Nephron (organoid): ENCODE results near the gene DIDO1.

Experiments
- H3K27ac Mint-ChIP-seq, 3 experiments: 2 replicates each; pipeline ENCODE4 v1.8.0; 2020; ENCODE audit warnings: mixed read lengths in 3 of 3, mild to moderate bottlenecking in 2 of 3, moderate library complexity in 1 of 3
- H3K27me3 Mint-ChIP-seq: 2 replicates; pipeline ENCODE4 v1.8.0; 2021; ENCODE audit warnings: low read depth, mild to moderate bottlenecking, moderate library complexity, mixed read lengths
- H3K36me3 Mint-ChIP-seq: 2 replicates; pipeline ENCODE4 v1.8.0; 2020; ENCODE audit warnings: low read depth, mixed read lengths
- H3K4me1 Mint-ChIP-seq: 2 replicates; pipeline ENCODE4 v1.8.0; 2020; ENCODE audit warnings: mixed read lengths
- H3K4me3 Mint-ChIP-seq, 3 experiments: 2 replicates each; pipeline ENCODE4 v1.8.0; 2020; ENCODE audit warnings: mild to moderate bottlenecking in 3 of 3, mixed read lengths in 3 of 3, moderate library complexity in 2 of 3
- H3K9me3 Mint-ChIP-seq: 2 replicates; pipeline ENCODE4 v1.8.0; 2020; ENCODE audit warnings: mixed read lengths
- CTCF ChIP-seq, 3 experiments: fragments of 200-600 bp; sonication (generic); IDR thresholded peaks; one replicate each; pipeline ENCODE4 v1.5.0; 2021; ENCODE audit warnings: antibody characterized with exemption in 3 of 3; ENCODE audit not compliant: unreplicated experiment in 3 of 3

Gene DIDO1

GRCh38 chr20:62879275-62880146 lies 46.8 kb downstream of the DIDO1 start:
- Mint-ChIP-seq H3K9me3 (no peaks in the 10 kb centered on the region), H3K27ac (no peak overlapping the region), H3K4me3 (no peak overlapping the region), H3K4me1 (peaks cover 26% of the 10 kb centered on the region), H3K36me3 (peaks cover 19% of the 10 kb centered on the region), H3K27me3 (peaks cover 4% of the 10 kb centered on the region)
- no peak for TF ChIP-seq CTCF (IDR thresholded peaks at IDR 0.05; ENCODE audit: unreplicated experiment in 3 of 3)

DNA sequence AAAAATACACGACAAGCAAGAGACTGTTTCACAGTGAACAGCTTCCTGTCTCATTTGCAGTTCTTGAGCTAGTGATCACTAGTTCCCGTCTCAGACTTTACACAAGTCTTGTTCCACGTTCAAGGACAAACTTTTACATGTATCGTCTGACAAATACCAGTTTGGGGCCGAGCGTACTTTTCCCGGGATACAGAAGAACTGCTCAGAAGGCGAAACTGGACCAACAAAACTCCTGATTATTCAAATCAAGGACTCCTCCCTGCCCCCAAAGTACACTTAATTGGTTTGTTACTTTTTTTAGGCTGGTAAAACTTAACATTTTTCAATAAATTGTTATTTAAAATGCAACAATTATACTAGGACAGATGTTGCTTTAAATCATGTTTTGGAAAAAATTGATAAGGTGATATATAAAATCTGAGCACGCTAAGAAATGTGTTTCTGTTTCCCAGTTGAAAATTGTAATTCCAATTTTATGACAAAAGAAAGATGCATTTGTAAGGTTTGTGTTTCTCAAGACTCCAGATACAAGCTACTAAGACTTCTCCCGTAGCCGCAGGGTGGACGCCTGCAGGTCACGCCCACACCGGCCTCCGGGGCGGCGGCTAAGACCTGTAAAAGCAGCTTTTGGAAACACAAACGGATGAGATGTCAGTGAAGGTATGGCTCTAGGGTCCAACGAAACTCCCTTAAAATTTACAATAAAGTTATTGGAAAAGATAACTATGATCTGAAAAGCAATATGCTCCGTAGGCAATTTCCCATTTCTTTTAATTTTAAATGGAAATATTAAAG lies 47.9 kb downstream of the DIDO1 start:
- H3K9me3 Mint-ChIP-seq, result no peaks in the 10 kb centered on the region
- H3K4me3 Mint-ChIP-seq, result no peak overlapping the region
- H3K27me3 Mint-ChIP-seq, result peaks cover 4% of the 10 kb centered on the region
- H3K27ac Mint-ChIP-seq, result no peak overlapping the region
- no peak for TF ChIP-seq CTCF (IDR thresholded peaks at IDR 0.05; ENCODE audit: unreplicated experiment in 3 of 3)
- H3K4me1 Mint-ChIP-seq, result peaks cover 35% of the 10 kb centered on the region
- H3K36me3 Mint-ChIP-seq, result peaks cover 15% of the 10 kb centered on the region

DNA sequence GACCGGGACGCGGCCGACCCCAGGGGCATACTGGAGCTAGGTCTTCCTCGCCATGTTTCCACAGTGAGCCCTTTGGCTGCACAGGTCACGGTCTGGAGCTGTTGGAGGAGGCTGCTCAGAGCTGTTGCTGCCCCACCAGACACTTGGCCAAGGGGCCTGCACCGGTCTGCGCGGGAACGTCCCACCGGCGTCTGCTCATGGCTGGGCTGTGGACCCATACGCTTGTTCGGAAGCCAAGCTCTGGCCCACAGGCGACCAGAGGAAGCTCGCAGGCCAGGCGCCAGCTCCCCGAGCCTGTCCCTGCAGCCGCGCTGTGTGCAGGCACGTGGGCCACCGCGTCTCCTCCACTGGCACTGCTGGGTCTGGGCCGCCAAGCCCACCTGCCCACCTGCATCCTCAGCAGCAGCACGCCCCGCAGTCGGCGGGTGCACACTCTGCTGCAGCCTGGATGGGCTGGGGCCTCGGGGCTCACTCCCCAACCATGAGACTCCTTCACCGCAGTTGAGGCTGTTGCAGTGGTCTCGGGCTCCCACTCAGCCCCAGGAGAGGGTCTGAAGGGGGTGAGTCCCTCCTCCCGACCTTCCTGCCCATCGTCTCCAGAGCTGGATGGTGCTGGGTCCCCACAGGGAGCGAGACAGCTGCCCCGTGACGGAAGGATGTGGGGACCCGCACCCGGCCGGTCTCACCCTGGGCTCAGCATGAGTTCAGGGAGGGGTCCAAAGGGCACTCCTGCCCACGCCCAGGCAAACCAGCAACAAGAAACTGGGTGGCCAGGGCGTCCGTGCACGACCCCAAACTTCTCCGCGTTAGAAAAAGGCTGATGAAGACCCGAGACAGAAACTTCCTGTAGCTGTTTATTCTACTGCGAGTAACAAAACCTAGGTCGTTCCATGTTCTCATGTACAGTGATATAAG lies 49.1 kb downstream of the DIDO1 start:
- H3K27me3 Mint-ChIP-seq, result peaks cover 4% of the 10 kb centered on the region
- peaks cover 37% of the 10 kb centered on the region for H3K4me1 Mint-ChIP-seq
- no peak for TF ChIP-seq CTCF (IDR thresholded peaks at IDR 0.05; ENCODE audit: unreplicated experiment in 3 of 3)
- no peak overlapping the region for H3K4me3 Mint-ChIP-seq
- no peaks in the 10 kb centered on the region for H3K9me3 Mint-ChIP-seq
- H3K36me3 Mint-ChIP-seq, result peaks cover 14% of the 10 kb centered on the region
- peak overlapping the region in 1 of 3 experiments; percentile 84 for H3K27ac Mint-ChIP-seq

- Mint-ChIP-seq H3K36me3 (peaks cover 7% of the 10 kb centered on the region), H3K4me1 (peaks cover 36% of the 10 kb centered on the region), H3K27ac (peak overlapping the region in 1 of 3 experiments; percentile 84), H3K27me3 (no peaks in the 10 kb centered on the region), H3K9me3 (no peaks in the 10 kb centered on the region), H3K4me3 (no peak overlapping the region)
- no peak for TF ChIP-seq CTCF (IDR thresholded peaks at IDR 0.05; ENCODE audit: unreplicated experiment in 3 of 3)
Observed at GRCh38 chr20:62876501-62876901, 49.8 kb downstream of the DIDO1 start.

DNA sequence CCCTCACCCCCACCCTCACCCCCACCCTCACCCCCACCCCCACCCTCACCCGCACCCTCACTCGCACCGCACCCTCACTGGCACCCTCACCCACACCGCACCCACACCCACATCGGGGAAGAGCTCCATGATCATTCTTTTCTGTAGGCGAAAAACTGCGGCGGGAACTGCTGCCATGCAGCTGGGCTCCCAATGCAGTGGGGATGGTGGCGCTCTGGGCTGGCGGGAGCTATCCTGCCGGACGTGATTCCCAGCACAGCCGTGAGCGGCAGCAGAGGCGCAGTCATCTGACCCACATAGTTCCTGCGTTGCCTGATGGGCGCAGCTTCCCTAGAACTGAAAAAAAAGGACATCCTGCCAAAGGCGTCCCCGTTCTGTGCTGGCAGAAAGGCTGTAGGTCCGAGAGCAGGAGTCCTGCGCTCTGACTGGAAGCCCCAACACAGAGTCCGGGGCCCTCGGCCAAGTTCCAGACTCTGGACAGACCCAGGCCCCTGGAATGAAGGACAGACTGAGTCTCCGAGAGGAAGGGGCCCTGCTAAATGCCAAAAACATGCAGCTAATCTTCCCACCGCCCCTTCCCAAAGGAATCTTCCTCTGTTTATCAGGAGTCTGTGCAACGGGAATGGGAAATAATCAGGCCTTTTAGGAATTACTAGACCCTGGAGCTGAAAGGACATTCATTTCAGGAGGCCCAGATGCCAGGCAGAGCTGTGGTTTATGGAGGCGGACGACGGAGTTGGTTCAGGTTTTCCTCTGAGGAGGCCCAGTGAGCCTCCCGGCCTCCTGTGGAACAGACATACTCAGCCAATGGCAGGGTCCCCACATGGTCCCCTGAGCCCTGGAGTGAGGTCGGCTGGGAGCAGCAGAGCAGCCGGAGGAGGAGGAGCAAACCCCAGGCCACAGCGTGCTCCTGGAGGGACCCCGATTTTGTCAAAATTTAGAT lies 50.6 kb downstream of the DIDO1 start:
- peak overlapping the region; percentile 61 to 73 (median 67) for H3K4me3 Mint-ChIP-seq
- H3K36me3 Mint-ChIP-seq, result peaks cover 6% of the 10 kb centered on the region
- no peaks in the 10 kb centered on the region for H3K27me3 Mint-ChIP-seq
- TF ChIP-seq CTCF (IDR thresholded peaks at IDR 0.05; ENCODE audit: unreplicated experiment in 3 of 3), result peak; percentile 48 to 51 (median 49)
- H3K9me3 Mint-ChIP-seq, result no peaks in the 10 kb centered on the region
- peak overlapping the region; percentile 19 to 85 (median 84) for H3K27ac Mint-ChIP-seq
- H3K4me1 Mint-ChIP-seq, result peaks cover 33% of the 10 kb centered on the region
